Activated CD8-positive, alpha-beta memory T cell treated with anti-CD3 and anti-CD28 coated beads, Interleukin-2, amount 50 U/mL, for 1 hour (primary cell): ENCODE data around the gene RCC1.
"Not testable (repeated sequence)": the region's sequence is repeated elsewhere in the genome, so short reads cannot be mapped to it uniquely, and the experiment has no call there.

ENCODE experiments used
- DNase-seq: peaks from one replicate; pipeline ENCODE4 v3.0.0-alpha.2; 2020; ENCODE audit errors: extremely low read depth

The RCC1 gene

DNA sequence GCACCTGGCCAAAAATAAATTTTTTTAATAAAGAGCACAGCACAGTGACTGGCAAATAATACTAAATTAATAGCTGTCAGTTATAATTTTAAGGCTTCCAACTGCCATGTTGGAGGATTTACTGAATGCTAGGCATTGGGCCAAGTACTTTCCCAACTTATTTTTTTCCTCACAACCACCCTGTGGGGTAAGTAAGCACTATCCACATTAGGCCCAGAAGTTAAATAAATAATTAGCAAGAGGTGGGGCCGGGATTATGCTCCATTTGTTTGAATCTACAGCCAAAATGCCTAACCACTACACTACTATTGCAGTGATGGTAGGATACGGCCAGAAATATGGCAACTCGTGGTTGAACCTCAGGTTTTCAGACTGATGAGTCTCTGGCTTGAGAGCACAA, 42.5 kb downstream of the RCC1 start:
- no peak for DNase-seq

DNA sequence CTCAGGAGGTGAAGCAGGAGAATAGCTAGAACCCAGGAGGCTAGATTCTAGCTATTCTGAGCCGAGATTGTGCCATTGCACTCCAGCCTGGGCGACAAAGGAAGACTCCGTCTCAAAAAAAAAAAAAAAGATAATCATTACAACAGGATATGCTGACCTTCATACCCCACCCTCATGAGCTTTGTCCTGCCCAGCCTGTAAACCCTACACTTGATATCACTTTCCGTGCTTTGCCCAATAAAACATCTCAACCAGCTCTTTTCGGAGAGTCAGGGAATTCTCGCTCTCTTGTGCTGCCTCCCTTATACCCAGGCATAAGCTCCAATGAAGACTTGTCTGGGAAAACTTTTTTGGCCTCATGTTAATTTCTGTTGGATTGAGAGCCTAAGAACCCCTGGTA, 45.5 kb downstream of the RCC1 start:
- no peak for DNase-seq

DNA sequence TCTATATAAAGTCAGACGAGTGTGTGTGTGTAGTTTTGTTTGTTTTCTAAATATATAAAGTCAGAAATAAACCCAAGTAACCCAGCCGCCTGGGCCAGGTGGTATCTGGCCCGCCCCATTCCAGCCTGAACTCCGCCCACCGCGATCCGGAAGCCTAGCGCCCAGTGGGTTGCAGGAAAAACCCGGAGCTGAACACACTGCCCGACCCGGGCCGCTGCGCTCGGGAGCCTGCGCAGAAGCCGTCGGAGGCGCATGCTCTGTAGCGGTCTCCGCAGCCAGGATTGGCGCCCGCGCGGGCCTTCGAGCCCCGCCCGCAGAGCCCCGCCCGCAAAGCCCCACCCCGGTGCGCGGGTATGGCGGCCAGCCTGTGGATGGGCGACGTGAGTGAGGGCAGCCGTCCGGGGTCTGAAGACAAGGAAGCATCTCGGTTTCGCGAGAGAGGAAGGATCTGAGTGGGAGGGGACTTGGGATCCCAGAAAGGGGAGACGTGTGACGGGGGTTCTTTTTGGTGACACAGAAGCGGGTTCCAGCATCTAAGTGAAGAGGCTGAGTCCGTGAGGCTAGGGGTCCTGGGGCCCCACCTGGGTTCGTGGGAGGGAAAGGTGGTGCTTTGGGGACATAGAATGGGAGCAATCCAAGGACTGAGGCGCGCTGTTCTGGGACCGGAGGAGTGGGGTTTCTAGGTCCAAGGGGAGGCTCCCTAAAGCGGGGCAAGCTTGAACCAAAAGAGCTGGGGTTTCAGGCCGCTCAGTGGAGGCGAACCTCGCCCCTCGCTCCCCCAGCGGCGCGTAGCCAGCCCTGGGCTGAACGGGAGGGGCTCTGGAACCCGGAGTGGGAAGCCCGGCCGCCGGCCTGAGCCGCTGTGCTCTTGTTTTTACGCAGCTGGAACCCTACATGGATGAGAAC, 47.2 kb downstream of the RCC1 start, which contains the start of gene TRNAU1AP:
Gene TRNAU1AP (plus strand): TSS at position 328 of the 906 bp plus-strand sequence. CDS start 26 bp downstream, at position 354.
- peak; percentile 85 for DNase-seq

- DNase-seq: no peak
Observed at GRCh38 chr1:28560886-28561285, 55.0 kb downstream of the RCC1 start.

DNA sequence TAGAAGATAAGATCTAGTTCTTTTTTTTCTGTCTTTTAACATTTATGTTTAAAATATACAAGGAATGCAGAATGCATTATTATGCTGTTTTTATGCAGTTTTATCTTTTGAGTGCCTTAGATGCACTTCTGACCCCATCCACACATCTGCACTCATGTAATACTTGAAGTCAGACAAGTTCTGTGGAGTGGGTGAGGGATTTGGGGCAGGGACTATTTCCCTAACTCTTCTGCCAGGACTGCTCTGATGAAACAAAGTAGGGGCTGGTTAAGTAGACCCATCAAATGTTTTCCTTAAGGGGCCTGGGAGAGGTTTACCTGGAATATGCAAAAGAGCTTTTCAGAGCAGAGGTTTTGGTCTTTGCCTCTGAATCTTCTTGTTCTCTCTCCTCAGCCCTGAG, 58.5 kb downstream of the RCC1 start:
- no peak for DNase-seq

- no peak for DNase-seq
Observed at GRCh38 chr1:28565040-28565439, 59.2 kb downstream of the RCC1 start.

DNA sequence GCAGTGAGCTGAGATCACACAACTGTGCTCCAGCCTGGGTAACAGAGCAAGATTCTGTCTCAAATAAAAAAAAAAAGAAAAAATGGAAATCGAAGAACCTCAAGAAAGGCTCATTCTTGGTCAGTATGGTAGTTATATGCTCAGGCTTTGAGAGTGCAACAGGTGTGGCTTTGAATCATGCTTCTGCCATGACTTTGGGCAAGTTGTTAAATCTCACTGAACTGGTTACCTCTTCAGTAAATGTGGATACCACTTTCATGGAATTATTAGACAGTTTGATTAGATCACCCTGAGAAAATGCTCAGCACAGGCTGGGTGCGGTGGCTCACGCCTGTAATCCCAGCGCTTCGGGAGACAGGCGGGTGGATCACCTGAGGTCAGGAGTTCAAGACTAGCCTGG, 59.9 kb downstream of the RCC1 start:
- no peak for DNase-seq

GRCh38 chr1:28566931-28567330, 61.1 kb downstream of the RCC1 start:
- no peak for DNase-seq

- DNase-seq: no peak
Observed at GRCh38 chr1:28571911-28572310, 66.1 kb downstream of the RCC1 start.

- not testable (repeated sequence) for DNase-seq
Observed at GRCh38 chr1:28572891-28573290, 67.0 kb downstream of the RCC1 start.

GRCh38 chr1:28573564-28573963, 67.7 kb downstream of the RCC1 start:
- no peak for DNase-seq

- no peak for DNase-seq
Observed at GRCh38 chr1:28577052-28577678, 71.3 kb downstream of the RCC1 start.

GRCh38 chr1:28577738-28578536, 72.1 kb downstream of the RCC1 start:
- no peak for DNase-seq

- DNase-seq: no peak
Observed at GRCh38 chr1:28578696-28579218, 72.9 kb downstream of the RCC1 start.

- DNase-seq: no peak
Observed at GRCh38 chr1:28579401-28579800, 73.6 kb downstream of the RCC1 start.

- peak; percentile 36 for DNase-seq
Observed at GRCh38 chr1:28580722-28581530, 75.1 kb downstream of the RCC1 start.

DNA sequence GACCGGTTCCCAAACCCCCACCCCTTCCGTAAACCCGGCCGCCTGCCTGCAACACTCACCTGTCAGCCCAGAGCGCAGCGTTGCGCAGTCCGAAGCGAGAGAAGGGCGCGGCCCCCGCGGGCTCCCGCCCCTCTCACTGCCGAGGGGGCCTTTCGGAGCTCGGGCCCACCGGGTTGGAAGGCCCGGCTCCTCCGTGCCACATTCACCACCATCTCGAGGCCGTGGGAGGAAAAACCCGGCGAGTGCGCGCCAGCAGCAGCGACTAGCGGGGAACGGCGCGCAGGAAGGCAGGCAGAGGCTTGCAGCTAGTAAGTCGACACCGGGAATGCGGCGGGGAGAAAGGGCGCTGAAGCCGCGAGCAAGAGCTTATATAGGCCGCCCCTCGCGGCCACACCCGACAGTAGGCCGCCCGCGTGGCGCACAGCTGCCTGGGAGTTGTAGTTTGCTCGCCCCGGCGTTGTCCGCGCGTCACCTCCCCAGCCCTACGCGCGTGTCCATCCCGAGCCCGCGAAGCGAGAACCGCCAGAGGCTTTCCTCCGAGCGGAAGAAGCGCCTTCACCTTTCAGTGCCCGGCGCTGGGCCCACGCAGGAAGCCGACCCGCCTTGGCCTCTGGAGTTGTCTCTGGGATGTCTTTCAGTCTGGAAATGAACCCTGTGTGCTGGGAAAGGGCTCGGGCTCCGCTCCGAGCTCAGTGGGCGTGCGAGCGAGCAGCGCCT, 75.8 kb downstream of the RCC1 start:
- peak; percentile 83 for DNase-seq

DNA sequence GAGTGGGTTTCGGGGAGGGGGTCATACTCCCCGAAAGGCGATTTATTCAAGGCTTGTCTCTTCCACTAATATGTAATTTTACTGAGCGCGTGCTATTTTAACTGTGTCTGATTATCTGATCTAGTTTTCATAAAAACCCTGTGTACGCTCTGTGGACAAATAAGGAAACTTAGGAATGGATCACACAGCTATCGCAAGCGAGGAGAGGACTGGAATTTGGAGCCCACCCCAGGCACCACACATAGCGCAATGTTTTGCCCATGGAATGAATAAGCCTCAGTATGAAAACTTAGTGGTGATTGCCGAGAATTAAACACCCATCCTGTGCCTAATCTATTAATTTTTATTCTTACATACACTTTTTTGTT, 76.4 kb downstream of the RCC1 start:
- DNase-seq: no peak

GRCh38 chr1:28586585-28587391, 80.9 kb downstream of the RCC1 start:
- not testable (repeated sequence) for DNase-seq
